HepG2 (cell line): ENCODE measurements around the gene SNX3. TPM values are rescaled to one million over a fixed set of nuclear protein-coding genes. Genes with fewer than 3 reads are reported as not detected.

Experiments used
- CHCHD3 ChIP-seq: sonication (generic); formaldehyde crosslinking; IDR thresholded peaks from 2 replicates; pipeline ENCODE4 v1.8.0; 2022; ENCODE audit warnings: mild to moderate bottlenecking, missing genetic modification reagents, moderate library complexity
- FOXA3 ChIP-seq: IDR thresholded peaks from 2 replicates; pipeline ENCODE4 v1.6.1; 2016; ENCODE audit warnings: missing genetic modification reagents, missing compliant biosample characterization
- HES4 ChIP-seq: sonication (generic); formaldehyde crosslinking; IDR thresholded peaks from 2 replicates; pipeline ENCODE4 v1.9.0; 2021; ENCODE audit warnings: mild to moderate bottlenecking, missing genetic modification reagents, borderline replicate concordance
- TOE1 ChIP-seq: sonication (generic); formaldehyde crosslinking; IDR thresholded peaks from 2 replicates; pipeline ENCODE4 v1.4.0; 2020; ENCODE audit warnings: mild to moderate bottlenecking, missing genetic modification reagents
- ZC3H4 ChIP-seq: sonication (generic); formaldehyde crosslinking; IDR thresholded peaks from 2 replicates; pipeline ENCODE4 v1.4.0; 2020; ENCODE audit warnings: missing genetic modification reagents, borderline replicate concordance
- ZNF143 ChIP-seq: sonication (generic); formaldehyde crosslinking; IDR thresholded peaks from 2 replicates; pipeline ENCODE4 v1.4.0; 2020; ENCODE audit warnings: missing genetic modification reagents
- ZNF274 ChIP-seq: sonication (generic); formaldehyde crosslinking; IDR thresholded peaks from 2 replicates; pipeline ENCODE4 v1.5.1; 2020; ENCODE audit warnings: mild to moderate bottlenecking, missing genetic modification reagents
- ZNF34 ChIP-seq: sonication (generic); formaldehyde crosslinking; IDR thresholded peaks from 2 replicates; pipeline ENCODE4 v1.4.0; 2020; ENCODE audit warnings: mild to moderate bottlenecking, missing genetic modification reagents, borderline replicate concordance
- ZNF619 ChIP-seq: sonication (generic); formaldehyde crosslinking; IDR thresholded peaks from 2 replicates; pipeline ENCODE4 v1.4.0; 2020; ENCODE audit warnings: mild to moderate bottlenecking, missing genetic modification reagents
- ZNF674 ChIP-seq: sonication (generic); formaldehyde crosslinking; IDR thresholded peaks from 2 replicates; pipeline ENCODE4 v1.5.0; 2020; ENCODE audit warnings: low read depth, mild to moderate bottlenecking, missing genetic modification reagents
- ZNF839 ChIP-seq: sonication (generic); formaldehyde crosslinking; IDR thresholded peaks from 2 replicates; pipeline ENCODE4 v1.4.0; 2020; ENCODE audit warnings: missing genetic modification reagents, mild to moderate bottlenecking, borderline replicate concordance
- ZNF878 ChIP-seq: sonication (generic); formaldehyde crosslinking; IDR thresholded peaks from 2 replicates; pipeline ENCODE4 v1.8.1; 2023; ENCODE audit warnings: mild to moderate bottlenecking, missing genetic modification reagents, moderate library complexity
- ZZZ3 ChIP-seq: sonication (generic); formaldehyde crosslinking; IDR thresholded peaks from 2 replicates; pipeline ENCODE4 v1.4.0; 2020; ENCODE audit warnings: missing genetic modification reagents, mild to moderate bottlenecking, borderline replicate concordance
- polyA plus RNA-seq, 8 experiments: library from polyadenylated mRNA; depleted of rRNA in 3 of 8; stranded (reverse) in 7 of 8; unstranded in 1 of 8; fragments of >200 nt; fragmentation: Illumina TruSeq in 4 of 8; extraction: Trizol in 4 of 8; gene quantifications; 2 replicates each; pipeline versions ENCODE4 v1.2.1 to v1.2.3, GENCODE V29; 2011 to 2016; ENCODE audit warnings: low read depth in 4 of 8, missing spikeins in 1 of 8, mixed read lengths in 1 of 8; ENCODE audit not compliant: insufficient read depth in 1 of 8
- total RNA-seq, 5 experiments: library from RNA; depleted of rRNA; stranded (reverse); fragments of >200 nt; fragmentation: Illumina TruSeq; extraction: Trizol; gene quantifications; 2 replicates each; pipeline ENCODE4 v1.2.3, GENCODE V29; 2016; ENCODE audit warnings: low read depth in 1 of 5
- TF ChIP-seq, protein P1 (sequence below): sonication (generic); formaldehyde crosslinking; IDR thresholded peaks from 2 replicates; pipeline ENCODE4 v1.4.0; 2020; ENCODE audit warnings: missing genetic modification reagents, borderline replicate concordance
- TF ChIP-seq, protein P2 (sequence below): IDR thresholded peaks from 2 replicates; pipeline ENCODE4 v1.6.1; 2016; ENCODE audit warnings: mild to moderate bottlenecking
- TF ChIP-seq, protein P3 (sequence below): sonication (generic); formaldehyde crosslinking; IDR thresholded peaks from 2 replicates; pipeline ENCODE4 v1.5.0; 2020; ENCODE audit warnings: mild to moderate bottlenecking, missing genetic modification reagents

The SNX3 gene
- total and polyA plus RNA-seq, 2 of the 13 experiments (the other 11 are each of a cell fraction or from before 2014, with no cell fraction given) = 84.9 to 226 TPM

DNA sequence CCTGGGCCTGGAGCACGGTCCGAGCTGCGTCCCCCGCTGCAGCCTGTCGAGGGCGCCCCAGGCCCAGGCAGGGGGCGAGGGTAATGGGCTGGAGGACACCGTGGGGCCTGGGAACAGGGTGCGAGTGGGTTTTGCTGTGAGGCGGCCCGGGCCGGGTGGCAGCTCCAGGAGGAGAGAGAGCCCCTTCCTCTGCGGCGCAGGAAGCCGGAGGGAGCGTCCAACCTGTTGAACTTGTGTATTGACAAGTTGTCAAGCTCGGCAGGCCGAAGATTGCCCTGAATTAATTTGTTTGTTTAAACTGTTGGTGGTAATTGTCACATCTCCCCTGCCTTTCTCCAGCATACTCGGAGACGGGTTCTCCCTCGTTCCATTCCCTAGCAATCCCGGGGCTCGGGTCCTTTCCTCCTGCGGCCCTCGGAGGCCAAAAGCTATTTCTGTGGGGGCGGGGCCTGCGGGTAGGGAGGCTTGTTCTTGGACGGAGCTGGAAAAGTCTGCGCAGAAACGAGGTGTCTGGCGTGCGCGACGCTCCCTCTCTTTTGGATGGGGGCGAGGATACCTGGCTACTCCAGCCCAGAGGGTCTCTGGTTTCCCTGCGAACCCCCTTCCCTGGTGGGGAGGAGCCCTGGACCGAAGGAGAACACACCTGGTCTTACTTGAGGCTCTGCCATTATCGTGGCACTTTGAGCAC, 85.1 kb downstream of the SNX3 start (continued):
- TF ChIP-seq, protein P1, sequence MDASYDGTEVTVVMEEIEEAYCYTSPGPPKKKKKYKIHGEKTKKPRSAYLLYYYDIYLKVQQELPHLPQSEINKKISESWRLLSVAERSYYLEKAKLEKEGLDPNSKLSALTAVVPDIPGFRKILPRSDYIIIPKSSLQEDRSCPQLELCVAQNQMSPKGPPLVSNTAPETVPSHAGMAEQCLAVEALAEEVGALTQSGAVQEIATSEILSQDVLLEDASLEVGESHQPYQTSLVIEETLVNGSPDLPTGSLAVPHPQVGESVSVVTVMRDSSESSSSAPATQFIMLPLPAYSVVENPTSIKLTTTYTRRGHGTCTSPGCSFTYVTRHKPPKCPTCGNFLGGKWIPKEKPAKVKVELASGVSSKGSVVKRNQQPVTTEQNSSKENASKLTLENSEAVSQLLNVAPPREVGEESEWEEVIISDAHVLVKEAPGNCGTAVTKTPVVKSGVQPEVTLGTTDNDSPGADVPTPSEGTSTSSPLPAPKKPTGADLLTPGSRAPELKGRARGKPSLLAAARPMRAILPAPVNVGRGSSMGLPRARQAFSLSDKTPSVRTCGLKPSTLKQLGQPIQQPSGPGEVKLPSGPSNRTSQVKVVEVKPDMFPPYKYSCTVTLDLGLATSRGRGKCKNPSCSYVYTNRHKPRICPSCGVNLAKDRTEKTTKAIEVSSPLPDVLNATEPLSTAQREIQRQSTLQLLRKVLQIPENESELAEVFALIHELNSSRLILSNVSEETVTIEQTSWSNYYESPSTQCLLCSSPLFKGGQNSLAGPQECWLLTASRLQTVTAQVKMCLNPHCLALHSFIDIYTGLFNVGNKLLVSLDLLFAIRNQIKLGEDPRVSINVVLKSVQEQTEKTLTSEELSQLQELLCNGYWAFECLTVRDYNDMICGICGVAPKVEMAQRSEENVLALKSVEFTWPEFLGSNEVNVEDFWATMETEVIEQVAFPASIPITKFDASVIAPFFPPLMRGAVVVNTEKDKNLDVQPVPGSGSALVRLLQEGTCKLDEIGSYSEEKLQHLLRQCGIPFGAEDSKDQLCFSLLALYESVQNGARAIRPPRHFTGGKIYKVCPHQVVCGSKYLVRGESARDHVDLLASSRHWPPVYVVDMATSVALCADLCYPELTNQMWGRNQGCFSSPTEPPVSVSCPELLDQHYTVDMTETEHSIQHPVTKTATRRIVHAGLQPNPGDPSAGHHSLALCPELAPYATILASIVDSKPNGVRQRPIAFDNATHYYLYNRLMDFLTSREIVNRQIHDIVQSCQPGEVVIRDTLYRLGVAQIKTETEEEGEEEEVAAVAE (CRISPR knock-in tag) = no peak
- no peak for TF ChIP-seq ZZZ3 (CRISPR knock-in tag)
- no peak for TF ChIP-seq ZNF34 (CRISPR knock-in tag)
- TF ChIP-seq ZNF674 = no peak
- TF ChIP-seq HES4 (CRISPR knock-in tag) = 0 out of 2 replicates have a peak, but pooled peaks have one; percentile 52
- no peak for TF ChIP-seq ZNF274 (CRISPR knock-in tag)
- TF ChIP-seq ZNF143 (CRISPR knock-in tag) = no peak
- TF ChIP-seq CHCHD3 (CRISPR knock-in tag) = no peak
- no peak for TF ChIP-seq ZNF839
- TF ChIP-seq TOE1 (CRISPR knock-in tag) = no peak
- peak; percentile 29; the same call in 1 of the 2 replicates for TF ChIP-seq FOXA3 (CRISPR knock-in tag)
- TF ChIP-seq ZNF878 (CRISPR knock-in tag) = no peak
- no peak for TF ChIP-seq ZNF619
- TF ChIP-seq ZC3H4 (CRISPR knock-in tag) = no peak
- TF ChIP-seq, protein P2, sequence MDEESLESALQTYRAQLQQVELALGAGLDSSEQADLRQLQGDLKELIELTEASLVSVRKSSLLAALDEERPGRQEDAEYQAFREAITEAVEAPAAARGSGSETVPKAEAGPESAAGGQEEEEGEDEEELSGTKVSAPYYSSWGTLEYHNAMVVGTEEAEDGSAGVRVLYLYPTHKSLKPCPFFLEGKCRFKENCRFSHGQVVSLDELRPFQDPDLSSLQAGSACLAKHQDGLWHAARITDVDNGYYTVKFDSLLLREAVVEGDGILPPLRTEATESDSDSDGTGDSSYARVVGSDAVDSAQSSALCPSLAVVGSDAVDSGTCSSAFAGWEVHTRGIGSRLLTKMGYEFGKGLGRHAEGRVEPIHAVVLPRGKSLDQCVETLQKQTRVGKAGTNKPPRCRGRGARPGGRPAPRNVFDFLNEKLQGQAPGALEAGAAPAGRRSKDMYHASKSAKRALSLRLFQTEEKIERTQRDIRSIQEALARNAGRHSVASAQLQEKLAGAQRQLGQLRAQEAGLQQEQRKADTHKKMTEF (CRISPR knock-in tag) = 0 out of 2 replicates have a peak, but pooled peaks have one; percentile 21
- TF ChIP-seq, protein P3, sequence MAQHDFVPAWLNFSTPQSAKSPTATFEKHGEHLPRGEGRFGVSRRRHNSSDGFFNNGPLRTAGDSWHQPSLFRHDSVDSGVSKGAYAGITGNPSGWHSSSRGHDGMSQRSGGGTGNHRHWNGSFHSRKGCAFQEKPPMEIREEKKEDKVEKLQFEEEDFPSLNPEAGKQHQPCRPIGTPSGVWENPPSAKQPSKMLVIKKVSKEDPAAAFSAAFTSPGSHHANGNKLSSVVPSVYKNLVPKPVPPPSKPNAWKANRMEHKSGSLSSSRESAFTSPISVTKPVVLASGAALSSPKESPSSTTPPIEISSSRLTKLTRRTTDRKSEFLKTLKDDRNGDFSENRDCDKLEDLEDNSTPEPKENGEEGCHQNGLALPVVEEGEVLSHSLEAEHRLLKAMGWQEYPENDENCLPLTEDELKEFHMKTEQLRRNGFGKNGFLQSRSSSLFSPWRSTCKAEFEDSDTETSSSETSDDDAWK = no peak
